Measurements from ENCODE around the gene PHIP.
"Not testable (repeated sequence)": the region's sequence is repeated elsewhere in the genome, so short reads cannot be mapped to it uniquely, and the experiment has no call there.

PHIP gene

DNA sequence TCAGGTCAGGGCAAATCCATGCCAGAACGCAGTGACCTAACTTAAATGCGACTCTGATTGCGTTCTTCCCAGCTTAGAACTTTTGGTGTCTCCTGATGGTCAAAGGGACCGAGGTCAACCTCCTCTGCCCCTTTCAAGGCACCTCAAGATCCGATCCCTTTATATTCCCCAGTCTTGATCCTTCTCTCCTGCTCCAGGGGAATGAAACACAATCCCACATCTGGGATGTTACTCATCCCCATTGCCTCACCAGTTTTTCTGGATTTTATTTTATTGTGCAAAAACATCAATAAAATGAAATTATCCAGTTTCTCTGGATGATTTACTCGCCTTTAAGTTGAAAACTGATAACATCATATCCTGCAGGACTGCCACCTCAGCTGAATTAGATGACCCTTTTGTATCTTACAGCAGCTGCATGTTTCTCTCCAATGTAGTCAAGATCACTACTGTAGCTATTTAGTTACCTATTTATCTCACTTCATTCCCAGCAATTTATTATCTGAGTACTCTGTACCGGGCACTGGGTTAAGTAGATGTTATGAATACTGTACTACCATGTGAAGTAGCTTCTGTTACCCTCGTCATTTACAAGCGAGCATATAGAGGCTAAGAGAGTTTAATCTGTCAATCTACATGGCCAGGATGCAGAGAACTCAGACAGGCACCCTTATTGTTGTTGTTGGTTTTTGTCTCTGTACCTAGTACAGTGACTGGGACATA, 166.7 kb downstream of the PHIP start:
- no peak for DNase-seq

DNA sequence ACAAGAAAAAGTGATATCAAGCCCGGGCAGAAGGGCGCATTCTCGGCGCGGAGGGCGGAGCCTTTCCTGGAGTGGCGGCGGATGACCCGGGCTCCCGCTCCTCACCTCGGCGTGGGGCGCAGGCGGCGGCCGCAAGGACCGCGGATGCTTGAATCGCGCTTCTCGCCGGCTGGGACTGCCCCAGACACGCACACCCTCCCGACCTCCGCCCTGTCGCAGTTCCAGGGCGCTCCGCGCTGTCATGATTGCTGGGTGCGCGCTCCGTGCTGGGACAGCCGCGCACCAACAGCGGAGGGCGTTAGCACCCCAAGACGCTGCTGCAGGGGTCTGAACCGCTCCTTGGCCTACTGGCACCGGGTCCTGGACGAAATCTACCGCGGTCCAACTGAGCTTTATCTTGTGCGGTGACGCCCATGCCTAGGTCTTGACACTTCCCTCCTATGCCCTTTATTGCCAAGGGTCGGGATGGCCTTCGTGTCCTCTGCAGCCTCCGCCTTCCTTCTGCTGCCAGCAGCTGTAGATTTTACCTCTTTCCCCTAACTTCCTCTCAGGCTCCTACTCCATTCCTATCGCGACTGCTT, 167.4 kb downstream of the PHIP start:
- DNase-seq = peak; percentile 17 to 32

DNA sequence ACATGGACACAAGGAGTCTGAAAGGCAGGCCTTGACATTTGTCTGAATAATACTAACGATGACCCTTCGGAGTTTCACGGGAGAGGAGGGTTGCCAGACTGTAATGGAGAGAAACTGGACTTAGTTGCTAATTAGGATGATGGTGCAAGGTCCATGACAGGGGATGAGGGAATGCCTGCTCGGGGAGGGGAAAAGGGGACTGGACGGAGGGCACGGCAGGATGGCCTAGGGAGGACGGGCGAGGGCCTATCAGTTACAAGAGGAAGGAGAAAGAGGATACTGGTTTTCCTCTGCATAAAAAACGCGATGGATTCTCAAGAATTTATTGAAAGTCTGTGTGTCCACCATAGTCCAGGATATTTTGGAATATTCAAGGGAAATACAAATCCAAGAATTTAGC, 168.0 kb downstream of the PHIP start:
- DNase-seq = no peak

DNA sequence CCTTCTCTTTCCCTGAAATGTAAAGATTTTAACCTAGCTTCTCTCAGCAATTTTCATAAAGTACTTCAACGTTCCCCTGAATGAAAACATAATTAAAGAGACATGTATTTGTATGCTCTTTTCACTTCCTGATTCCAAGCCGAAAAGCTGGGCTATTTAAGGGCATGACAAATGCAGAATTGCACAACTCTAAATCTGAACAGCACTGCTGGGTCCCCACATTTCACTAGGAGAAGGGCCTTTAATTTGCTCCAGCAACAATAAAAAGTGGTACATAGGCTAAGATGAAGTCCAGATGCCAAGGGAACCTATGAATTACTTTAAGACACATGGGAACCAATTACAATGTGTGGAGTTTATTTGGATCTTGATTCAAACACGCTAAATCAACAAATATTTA, 168.7 kb downstream of the PHIP start:
- DNase-seq = no peak

DNA sequence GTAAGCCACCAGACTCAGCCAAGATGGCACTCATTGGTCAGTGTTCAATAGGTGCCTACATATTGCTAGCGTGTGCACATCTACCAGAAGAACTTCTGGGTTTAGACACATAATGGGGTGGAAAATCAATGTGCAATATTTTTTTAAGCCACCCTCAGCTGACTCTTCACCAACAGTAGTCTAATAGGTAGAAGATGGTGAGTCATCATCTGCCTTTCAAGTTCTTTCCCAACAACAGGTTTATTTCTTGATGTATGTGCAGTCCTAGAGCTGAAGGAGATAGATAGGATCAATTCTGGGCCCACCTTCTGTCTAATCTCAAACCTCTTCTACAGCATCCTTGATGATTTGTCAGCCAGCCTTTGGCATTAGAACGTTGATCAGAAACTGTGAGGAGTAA, 169.4 kb downstream of the PHIP start:
- no peak for DNase-seq

DNA sequence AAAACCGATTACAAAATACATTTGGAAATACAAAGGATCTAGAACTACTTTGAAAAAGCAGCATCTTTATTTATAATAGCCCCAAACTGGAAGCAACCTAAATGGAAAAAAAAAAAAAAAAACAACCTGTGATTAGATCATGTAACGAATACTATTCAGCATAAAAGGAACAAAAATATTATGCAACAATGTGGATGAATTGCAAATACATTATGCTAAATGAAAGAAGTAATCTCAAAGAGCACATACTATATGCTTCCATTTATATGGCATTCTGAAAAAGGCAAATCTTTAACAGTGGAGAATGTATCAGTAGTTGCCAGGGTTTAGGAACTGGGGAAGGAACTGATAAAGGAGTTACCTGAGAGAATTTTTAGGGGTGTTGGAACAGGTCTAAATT, 181.8 kb downstream of the PHIP start:
- no peak for DNase-seq

DNA sequence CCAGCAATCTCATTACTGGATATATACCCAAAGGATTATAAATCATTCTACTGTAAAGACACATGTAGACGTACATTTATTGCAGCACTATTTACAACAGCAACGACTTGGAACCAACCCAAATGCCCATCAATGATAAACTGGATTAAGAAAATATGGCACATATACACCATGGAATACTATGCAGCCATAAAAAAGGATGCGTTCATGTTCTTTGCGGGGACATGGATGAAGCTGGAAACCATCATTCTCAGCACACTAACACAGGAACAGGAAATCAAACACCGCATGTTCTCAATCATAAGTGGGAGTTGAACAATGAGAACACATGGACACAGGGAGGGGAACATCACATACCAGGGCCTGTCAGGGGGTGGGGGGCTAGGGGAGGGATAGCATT, 188.2 kb downstream of the PHIP start:
- not testable (repeated sequence) for DNase-seq
